ENCODE data around the gene CETN2.
"Not testable (repeated sequence)": the region's sequence is repeated elsewhere in the genome, so short reads cannot be mapped to it uniquely, and the experiment has no call there.

The CETN2 gene

GRCh38 chrX:152831391-152831790 lies 834 bp upstream of the CETN2 start:
- DNase-seq: no peak

DNA sequence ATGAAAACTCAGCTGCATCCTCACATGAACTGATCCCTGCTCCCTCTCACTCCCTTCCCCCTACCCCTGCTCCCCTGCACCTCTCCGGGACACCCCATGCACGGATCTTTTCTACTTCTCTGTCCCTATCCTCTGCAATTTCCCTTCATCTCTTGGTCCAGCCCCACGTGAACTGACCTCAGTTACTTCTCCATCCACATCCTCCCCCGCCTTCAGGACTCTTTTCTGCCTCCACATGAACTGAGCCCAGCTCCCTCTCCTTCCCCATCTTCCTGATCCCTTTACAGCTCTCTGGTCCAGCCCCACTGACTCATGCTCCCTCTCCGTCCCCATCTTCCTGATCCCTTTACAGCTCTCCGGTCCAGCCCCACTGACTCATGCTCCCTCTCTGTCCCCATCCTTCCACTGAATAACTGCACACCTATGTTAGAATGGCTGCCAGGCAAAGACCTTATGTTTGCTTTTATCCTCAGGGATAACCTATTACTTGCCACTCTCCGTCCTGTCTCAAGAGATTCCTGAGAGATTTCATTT lies 5.6 kb downstream of the CETN2 start:
- DNase-seq: peak; percentile 5

GRCh38 chrX:152823657-152824056 lies 6.9 kb downstream of the CETN2 start:
- DNase-seq: no peak

DNA sequence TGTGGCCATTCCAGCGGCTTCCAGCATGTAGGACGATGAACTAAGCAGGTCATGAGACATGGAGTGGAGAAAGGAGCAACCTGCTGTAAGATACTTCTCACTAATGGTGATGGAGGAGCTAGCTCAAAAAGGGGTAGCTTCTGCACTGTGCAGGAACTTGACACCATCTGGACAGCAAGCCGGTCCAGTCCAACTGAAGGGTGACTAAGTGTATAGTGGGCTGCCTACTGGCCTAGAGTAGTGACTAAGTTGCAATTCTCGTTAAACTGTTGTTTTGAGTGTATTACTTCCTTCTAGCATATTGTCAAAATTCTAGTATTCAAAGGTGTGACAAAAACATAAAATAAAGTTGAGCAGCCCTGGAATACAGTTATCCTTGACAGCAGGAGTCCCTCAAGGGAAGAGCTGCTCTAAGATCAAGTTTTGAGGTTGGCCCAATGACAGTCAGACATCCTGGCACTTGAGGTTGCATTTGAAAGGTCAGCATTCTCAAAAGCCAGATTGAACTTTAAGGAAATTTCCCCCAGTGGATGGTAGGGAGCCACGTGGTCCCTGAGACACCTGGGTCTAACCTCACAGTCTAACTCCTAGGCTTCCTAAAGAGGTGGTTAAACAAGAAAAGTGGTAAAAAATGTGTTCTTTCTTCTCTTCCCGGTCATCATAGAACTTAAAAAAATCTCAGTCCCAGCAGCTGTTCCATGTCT lies 8.0 kb downstream of the CETN2 start:
- DNase-seq: no peak

DNA sequence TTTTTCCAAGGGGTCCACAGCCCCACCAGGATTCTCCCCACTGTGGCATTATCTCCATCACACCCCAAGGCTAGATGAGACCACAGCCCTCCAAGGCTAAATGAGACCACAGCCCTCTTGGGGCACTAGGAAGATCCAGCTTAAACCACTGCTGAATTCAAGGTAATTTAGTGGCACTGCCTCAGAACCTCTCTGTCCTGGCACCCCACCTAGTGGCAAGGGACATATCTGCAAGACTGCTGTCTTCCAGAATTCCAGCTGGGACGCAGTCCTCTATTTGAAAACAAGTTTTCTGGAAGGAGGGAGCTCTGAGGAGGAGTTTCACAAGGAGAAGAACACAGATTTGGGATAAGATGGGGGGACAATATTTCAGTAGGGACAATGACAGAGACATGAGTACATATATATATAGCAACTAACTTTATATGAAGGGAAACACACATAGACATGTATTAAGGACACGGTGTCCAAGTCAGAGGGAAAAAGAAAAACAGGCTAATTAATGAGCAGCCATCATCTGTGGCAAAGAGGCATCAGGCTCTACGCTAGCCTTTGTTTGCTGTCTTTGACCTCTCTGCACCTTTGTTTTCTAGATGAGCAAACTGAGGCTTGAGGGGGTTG lies 9.3 kb downstream of the CETN2 start:
- DNase-seq: peak; percentile 18

GRCh38 chrX:152819732-152820131 lies 10.8 kb downstream of the CETN2 start:
- peak; percentile 51 for DNase-seq

DNA sequence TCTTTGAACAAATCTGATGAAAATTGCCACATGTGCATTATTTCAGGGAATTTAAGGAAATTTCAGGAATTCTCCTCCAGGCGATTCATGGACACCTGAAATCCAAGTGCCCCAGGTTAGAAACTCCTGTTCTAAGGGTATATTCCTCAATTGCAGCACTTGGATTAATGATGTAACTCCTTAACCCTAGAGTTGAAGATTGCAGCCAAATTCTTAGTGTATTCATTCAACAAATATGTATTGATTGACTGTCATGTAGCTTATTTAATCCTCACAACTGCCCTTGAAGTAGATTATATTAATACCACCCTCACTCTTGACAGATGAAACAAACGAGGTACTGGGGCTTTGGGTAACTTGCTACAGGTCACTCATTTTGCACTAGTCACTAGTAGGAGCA lies 11.3 kb downstream of the CETN2 start:
- peak; percentile 46 for DNase-seq

DNA sequence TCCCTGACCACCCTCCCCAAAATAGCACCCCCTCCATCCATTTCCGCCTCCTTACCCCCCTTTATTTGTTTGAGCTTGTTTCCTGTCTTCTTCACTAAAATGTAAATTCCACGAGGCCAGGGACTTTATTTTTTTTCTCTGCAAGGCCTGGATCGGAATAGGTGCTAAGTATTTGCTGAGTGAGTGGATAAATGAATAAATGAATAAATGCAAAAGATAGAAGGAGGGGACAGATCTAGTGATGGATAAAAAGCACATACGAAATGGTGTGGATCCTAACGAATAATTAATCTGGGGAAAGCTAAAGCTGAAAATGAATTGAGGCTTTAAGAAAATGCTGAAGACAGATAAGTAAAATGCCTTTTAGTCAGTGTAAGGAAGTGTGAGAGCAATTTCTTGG lies 12.2 kb downstream of the CETN2 start:
- no peak for DNase-seq

GRCh38 chrX:152817078-152817764 lies 13.3 kb downstream of the CETN2 start:
- peak; percentile 40 for DNase-seq

GRCh38 chrX:152814048-152814447 lies 16.5 kb downstream of the CETN2 start:
- DNase-seq: no peak

DNA sequence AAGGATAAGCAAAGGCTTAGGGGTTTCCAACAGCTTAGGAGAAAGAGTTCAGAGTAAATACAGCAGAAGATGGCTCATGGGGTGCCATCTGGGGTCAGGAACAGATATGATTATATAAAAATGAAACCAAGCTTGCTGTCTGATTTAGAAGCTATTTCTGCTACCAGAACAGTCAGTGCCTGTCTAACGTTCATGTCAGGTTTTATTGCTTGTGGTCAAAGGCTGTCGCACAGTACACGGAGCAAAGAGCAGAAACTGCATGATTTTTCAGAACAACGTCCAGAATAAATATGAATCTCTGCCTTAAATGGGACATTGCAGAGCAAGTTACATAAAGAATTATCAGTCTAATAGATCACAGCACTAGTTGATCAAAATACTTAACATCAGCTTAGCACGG lies 17.4 kb downstream of the CETN2 start:
- DNase-seq: no peak

DNA sequence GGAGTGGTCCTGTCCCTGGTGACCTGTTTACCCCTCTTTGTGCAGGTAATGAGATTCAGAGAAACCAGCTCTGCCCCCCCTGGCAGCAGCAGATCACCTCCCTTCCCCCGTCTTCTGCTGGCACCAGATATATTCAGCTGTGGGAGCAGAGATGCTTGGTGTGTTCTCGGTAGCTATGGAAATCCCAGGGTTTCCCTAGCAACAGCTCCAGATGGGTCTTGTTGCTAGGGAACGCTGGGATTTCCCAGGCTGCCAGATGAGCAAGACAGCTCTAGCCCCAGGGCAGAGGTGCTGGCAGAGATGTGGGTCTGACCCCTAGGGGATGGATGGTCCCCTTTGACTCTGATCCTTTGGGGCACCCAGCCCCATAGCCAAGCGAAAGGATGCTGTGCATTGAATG lies 20.2 kb downstream of the CETN2 start:
- DNase-seq: no peak

GRCh38 chrX:152806035-152806434 lies 24.5 kb downstream of the CETN2 start:
- no peak for DNase-seq

- DNase-seq: no peak
Observed at GRCh38 chrX:152798945-152799344, 31.6 kb downstream of the CETN2 start.

DNA sequence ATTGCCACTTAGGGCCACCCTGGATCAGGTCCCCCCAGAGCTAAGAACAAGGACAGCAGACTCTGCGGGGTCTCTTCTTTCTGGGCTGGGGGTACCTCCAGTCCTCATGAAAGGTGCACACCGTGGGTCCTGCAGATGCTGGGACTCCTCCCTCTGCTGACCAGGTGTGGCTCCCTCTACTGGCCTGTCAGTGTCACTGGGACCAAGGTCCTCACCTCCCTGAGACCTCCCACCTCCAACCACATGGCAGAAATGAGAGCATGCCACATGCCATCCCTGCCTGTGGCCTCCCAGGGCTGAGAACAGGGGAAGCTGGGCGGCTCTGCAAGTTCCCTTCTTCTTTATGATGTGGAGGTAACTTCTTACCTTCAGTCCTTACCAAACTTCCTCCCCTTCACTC lies 43.5 kb downstream of the CETN2 start:
- not testable (repeated sequence) for DNase-seq
